K562 (cell line): ENCODE results near the gene CDCP1. TPM values are rescaled to one million over a fixed set of nuclear protein-coding genes. Genes with fewer than 3 reads are reported as not detected.
A peak's percentile ranks its signal among the peaks of the same experiment; 100 is the strongest.

Experiments
- BRF1 ChIP-seq: IDR thresholded peaks from 3 replicates; pipeline ENCODE4 v1.6.1; 2011; ENCODE audit warnings: borderline replicate concordance, mild to moderate bottlenecking; ENCODE audit not compliant: insufficient read length; ENCODE audit errors: extremely low read depth
- CHAMP1 ChIP-seq: fragments of 450-650 bp; IDR thresholded peaks from 2 replicates; pipeline ENCODE4 v1.6.1; 2016; ENCODE audit warnings: mild to moderate bottlenecking
- MTA3 ChIP-seq: fragments of 450-650 bp; formaldehyde crosslinking; IDR thresholded peaks from 2 replicates; pipeline ENCODE4 v1.6.1; 2017; ENCODE audit warnings: mild to moderate bottlenecking, borderline replicate concordance
- MXD1 ChIP-seq: fragments of 250-450 bp; sonication (Bioruptor Pico); IDR thresholded peaks from 2 replicates; pipeline ENCODE4 v1.8.0; 2021; ENCODE audit warnings: borderline replicate concordance, mild to moderate bottlenecking, moderate library complexity; ENCODE audit not compliant: poor library complexity, severe bottlenecking
- NR2F6 ChIP-seq: fragments of 450-650 bp; formaldehyde crosslinking; IDR thresholded peaks from 2 replicates; pipeline ENCODE4 v1.4.0; 2020; ENCODE audit warnings: mild to moderate bottlenecking
- PHF8 ChIP-seq: fragments of 200-600 bp; sonication (generic); IDR thresholded peaks from 2 replicates; pipeline ENCODE4 v1.6.1; 2012; ENCODE audit warnings: mixed run types, mild to moderate bottlenecking, inconsistent platforms, low read length, moderate library complexity, borderline replicate concordance
- POLR3A ChIP-seq: IDR thresholded peaks from 2 replicates; pipeline ENCODE4 v1.6.1; 2011; ENCODE audit warnings: borderline replicate concordance, mild to moderate bottlenecking, moderate library complexity; ENCODE audit not compliant: insufficient read length, insufficient read depth; ENCODE audit errors: extremely low read depth
- PRDM10 ChIP-seq: fragments of 450-650 bp; IDR thresholded peaks from 2 replicates; pipeline ENCODE4 v1.6.1; 2018; ENCODE audit not compliant: partially characterized antibody
- PTTG1 ChIP-seq: fragments of 450-650 bp; IDR thresholded peaks from 2 replicates; pipeline ENCODE4 v1.6.1; 2016; ENCODE audit warnings: low read depth, mild to moderate bottlenecking, missing genetic modification characterization, missing compliant biosample characterization
- RBM34 ChIP-seq: fragments of 200-400 bp; formaldehyde crosslinking; IDR thresholded peaks from 2 replicates; pipeline ENCODE4 v1.6.1; 2018; ENCODE audit warnings: low read length, borderline replicate concordance; ENCODE audit not compliant: insufficient read depth
- SMARCC2 ChIP-seq: fragments of 450-650 bp; IDR thresholded peaks from 2 replicates; pipeline ENCODE4 v1.6.1; 2017; ENCODE audit warnings: antibody characterized with exemption, moderate library complexity, mild to moderate bottlenecking, low read depth
- ZBTB12 ChIP-seq: fragments of 250-450 bp; sonication (Bioruptor Pico); IDR thresholded peaks from 2 replicates; pipeline ENCODE4 v1.4.0; 2020
- ZBTB5 ChIP-seq: fragments of 450-650 bp; IDR thresholded peaks from 2 replicates; pipeline ENCODE4 v1.6.1; 2017; ENCODE audit warnings: antibody characterized with exemption
- ZNF133 ChIP-seq: fragments of 250-450 bp; sonication (Bioruptor Pico); IDR thresholded peaks from 2 replicates; pipeline ENCODE4 v1.4.0; 2020; ENCODE audit warnings: mild to moderate bottlenecking
- ZNF449 ChIP-seq: fragments of 250-450 bp; sonication (Bioruptor Pico); IDR thresholded peaks from 2 replicates; pipeline ENCODE4 v1.8.0; 2022; ENCODE audit warnings: moderate library complexity, mild to moderate bottlenecking, inconsistent platforms
- ZNF778 ChIP-seq: fragments of 450-650 bp; formaldehyde crosslinking; IDR thresholded peaks from 2 replicates; pipeline ENCODE4 v1.4.0; 2020; ENCODE audit warnings: mild to moderate bottlenecking, moderate library complexity
- polyA plus RNA-seq, 8 experiments: library from polyadenylated mRNA; depleted of rRNA in 4 of 8; stranded (reverse) in 5 of 8; unstranded in 3 of 8; fragments of >200 nt; fragmentation: Nextera tagmentation in 2 of 8; fragmentation: Illumina TruSeq in 1 of 8; extraction: Ambion mirVana in 2 of 8; extraction: Trizol in 1 of 8; gene quantifications; 2 replicates each; pipeline versions ENCODE4 v1.2.1 to v1.2.3, GENCODE V29; 2011 to 2014; ENCODE audit warnings: inconsistent platforms in 1 of 8, missing spikeins in 1 of 8
- total RNA-seq, 7 experiments: library from RNA; depleted of rRNA in 6 of 7; stranded (reverse); fragments of >200 nt in 6 of 7; fragmentation: Illumina TruSeq in 2 of 7; extraction: Trizol in 2 of 7; gene quantifications; 2 replicates each; pipeline versions ENCODE4 v1.2.1 to v1.2.3, GENCODE V29; 2011 to 2021; ENCODE audit warnings: low replicate concordance in 1 of 7

CDCP1 gene
- total and polyA plus RNA-seq, 9 of the 15 experiments (the other 6 are each of a cell fraction or from before 2014, with no cell fraction given) = 3.9 to 16.4 (median 5.2) TPM

GRCh38 chr3:45059132-45059531 is 87.0 kb downstream of the CDCP1 start (continued):
- TF ChIP-seq PRDM10 (no peak), PHF8 (no peak), ZNF133 (no peak), ZNF449 (CRISPR knock-in tag) (0 out of 2 replicates have a peak, but pooled peaks have one; percentile 25), BRF1 (no peak), MXD1 (CRISPR knock-in tag) (no peak), CHAMP1 (no peak), SMARCC2 (no peak), ZBTB12 (no peak), PTTG1 (tag) (no peak), RBM34 (no peak), MTA3 (no peak), POLR3A (no peak), NR2F6 (no peak), ZNF778 (CRISPR knock-in tag) (no peak), ZBTB5 (no peak)
